PC-9 (cell line): ENCODE measurements around the gene RAB3IL1. TPM values are rescaled to one million over a fixed set of nuclear protein-coding genes. Genes with fewer than 3 reads are reported as not detected.

ENCODE experiments used
- BruUV-seq: library from RNA; stranded (reverse); fragments of 400-500 nt; replicated peaks from 2 replicates; lab custom pipeline; 2021; lab: Mats Ljungman, UMichigan
- CTCF ChIA-PET: fragments of 300-600 bp; sonication (Branson Sonifier 250); formaldehyde crosslinking; loops from one replicate; lab custom pipeline; 2022; ENCODE audit warnings: antibody characterized with exemption; lab: Charles Lee
- POLR2A ChIA-PET: fragments of 300-600 bp; sonication (Branson Sonifier 250); formaldehyde crosslinking; loops from one replicate; lab custom pipeline; 2022; ENCODE audit warnings: antibody characterized with exemption; ENCODE audit not compliant: unreplicated experiment; lab: Charles Lee
- DNase-seq, 2 experiments: peaks; one replicate each; pipeline versions ENCODE4 v3.0.0 to v3.0.0-alpha.2; 2015 to 2022; ENCODE audit warnings: mixed read lengths in 1 of 2
- H2AFZ ChIP-seq: fragments of 200-600 bp; sonication (generic); 2 replicates; pipeline ENCODE4 v1.8.1; 2017; ENCODE audit warnings: antibody characterized with exemption
- H3F3A ChIP-seq: fragments of 200-600 bp; sonication (generic); 2 replicates; pipeline ENCODE4 v1.8.1; 2017; ENCODE audit warnings: antibody characterized with exemption, mild to moderate bottlenecking, low read depth; ENCODE audit not compliant: insufficient read depth
- H3K27ac ChIP-seq: fragments of 200-600 bp; sonication (generic); 2 replicates; pipeline ENCODE4 v1.6.1; 2016; ENCODE audit warnings: mixed run types
- H3K27me3 ChIP-seq: fragments of 200-600 bp; sonication (generic); 2 replicates; pipeline ENCODE4 v1.6.1; 2016; ENCODE audit warnings: low read depth, mixed run types; ENCODE audit not compliant: insufficient read depth
- H3K36me3 ChIP-seq: fragments of 200-600 bp; sonication (generic); 2 replicates; pipeline ENCODE4 v1.6.1; 2016; ENCODE audit warnings: low read depth, mixed run types
- H3K4me1 ChIP-seq: fragments of 200-600 bp; sonication (generic); replicated peaks from 2 replicates; pipeline ENCODE4 v1.6.1; 2016; ENCODE audit warnings: mixed run types; ENCODE audit not compliant: insufficient read depth
- H3K4me2 ChIP-seq: fragments of 200-600 bp; sonication (generic); 2 replicates; pipeline ENCODE4 v1.6.1; 2017; ENCODE audit warnings: mixed run types
- H3K4me3 ChIP-seq: fragments of 200-600 bp; sonication (generic); 2 replicates; pipeline ENCODE4 v1.6.1; 2016; ENCODE audit warnings: mixed run types
- H3K79me2 ChIP-seq: fragments of 200-600 bp; sonication (generic); 2 replicates; pipeline ENCODE4 v1.6.1; 2017; ENCODE audit warnings: low read depth, mixed run types
- H3K9me2 ChIP-seq: fragments of 200-600 bp; sonication (generic); 2 replicates; pipeline ENCODE4 v1.8.1; 2017; ENCODE audit warnings: mild to moderate bottlenecking; ENCODE audit not compliant: insufficient read depth
- H3K9me3 ChIP-seq: fragments of 200-600 bp; sonication (generic); 2 replicates; pipeline ENCODE4 v1.8.1; 2016; ENCODE audit warnings: low read depth; ENCODE audit not compliant: insufficient read depth
- H4K20me1 ChIP-seq: fragments of 200-600 bp; sonication (generic); 2 replicates; pipeline ENCODE4 v1.8.1; 2017; ENCODE audit not compliant: insufficient read depth
- CTCF ChIP-seq: fragments of 200-600 bp; sonication (generic); conservative IDR thresholded peaks from 2 replicates; pipeline ENCODE4 v1.6.1; 2017; ENCODE audit warnings: mixed run types, antibody characterized with exemption, mild to moderate bottlenecking, moderate library complexity
- EZH2 ChIP-seq: fragments of 200-600 bp; sonication (generic); IDR thresholded peaks from 2 replicates; pipeline ENCODE4 v1.8.0; 2017; ENCODE audit warnings: antibody characterized with exemption, low read depth
- intact Hi-C: fragments of 100-400 bp; cut with micrococcal nuclease; formaldehyde crosslinking; loops from one replicate; pipeline ENCODE4 v1.10.0; 2022; ENCODE audit not compliant: unreplicated experiment
- total RNA-seq: library from RNA; stranded (reverse); gene quantifications from 2 replicates; pipeline ENCODE4 v1.2.3, GENCODE V29; 2021

The RAB3IL1 gene
- total RNA-seq, 1 experiment from 2014 or later: 4.4 TPM

- H3K4me3 ChIP-seq: peak overlapping the region; percentile 97
- no peak for TF ChIP-seq CTCF
- TF ChIP-seq EZH2: no peak
- H3K9me2 ChIP-seq: no peaks in the 10 kb centered on the region
- ChIA-PET POLR2A (interaction anchor here (0.6 to 0.7 kb wide), 3 partner anchors 25 to 922 kb away, joined by 3 to 15 read pairs (median 4); no protein-coding TSS in a partner anchor), CTCF (no interaction called here)
- BruUV-seq: no TSS peak
- peak overlapping the region; percentile 99 for H3K4me2 ChIP-seq
- DNase-seq: no peak
- peaks cover 34% of the 10 kb centered on the region for H4K20me1 ChIP-seq
- H3K9me3 ChIP-seq: no peaks in the 10 kb centered on the region
- peaks cover 31% of the 10 kb centered on the region for H3K36me3 ChIP-seq
- H2AFZ ChIP-seq: no peak overlapping the region
- H3K27ac ChIP-seq: peak overlapping the region; percentile 99
- H3K79me2 ChIP-seq: peaks cover 56% of the 10 kb centered on the region
- H3K4me1 ChIP-seq: peaks cover 53% of the 10 kb centered on the region
- intact Hi-C loops: loop anchor here (5.0 kb wide), 1 partner anchor 67 kb away; no protein-coding TSS in a partner anchor
- H3F3A ChIP-seq: peaks cover 85% of the 10 kb centered on the region
- H3K27me3 ChIP-seq: no peaks in the 10 kb centered on the region
Measured at GRCh38 chr11:61964058-61964665, 46.8 kb upstream of the RAB3IL1 start.

GRCh38 chr11:61963282-61964057 is 46.1 kb upstream of the RAB3IL1 start:
- H3K4me2 ChIP-seq: peak overlapping the region; percentile 99
- POLR2A ChIA-PET: interaction anchor here (0.7 kb wide), 1 partner anchor 91 kb away, joined by 4 read pairs; no protein-coding TSS in a partner anchor
- BruUV-seq: no TSS peak
- DNase-seq: peak in 1 of 2 experiments; percentile 81
- peaks cover 85% of the 10 kb centered on the region for H3F3A ChIP-seq
- peaks cover 54% of the 10 kb centered on the region for H3K4me1 ChIP-seq
- peak overlapping the region; percentile 97 for H3K4me3 ChIP-seq
- H3K9me3 ChIP-seq: no peaks in the 10 kb centered on the region
- no peaks in the 10 kb centered on the region for H3K27me3 ChIP-seq
- H4K20me1 ChIP-seq: peaks cover 34% of the 10 kb centered on the region
- TF ChIP-seq EZH2 (no peak), CTCF (no peak)
- H3K36me3 ChIP-seq: peaks cover 31% of the 10 kb centered on the region
- peak overlapping the region; percentile 99 for H3K27ac ChIP-seq
- intact Hi-C loops: loop anchor here (2.0 to 5.0 kb wide), 2 partner anchors 66 to 91 kb away; no protein-coding TSS in a partner anchor
- no peaks in the 10 kb centered on the region for H3K9me2 ChIP-seq
- no peak overlapping the region for H2AFZ ChIP-seq
- CTCF ChIA-PET: no interaction called here
- H3K79me2 ChIP-seq: peaks cover 49% of the 10 kb centered on the region

GRCh38 chr11:61963016-61963281 is 45.6 kb upstream of the RAB3IL1 start:
- Histone ChIP-seq H4K20me1 (peaks cover 34% of the 10 kb centered on the region), H2AFZ (no peak overlapping the region), H3K4me2 (peak overlapping the region; percentile 99), H3K27me3 (no peaks in the 10 kb centered on the region), H3K4me1 (peaks cover 59% of the 10 kb centered on the region), H3K4me3 (no peak overlapping the region), H3K79me2 (peaks cover 44% of the 10 kb centered on the region), H3K27ac (peak overlapping the region; percentile 99), H3K9me3 (no peaks in the 10 kb centered on the region), H3F3A (peaks cover 84% of the 10 kb centered on the region), H3K36me3 (peaks cover 31% of the 10 kb centered on the region), H3K9me2 (no peaks in the 10 kb centered on the region)
- ChIA-PET POLR2A (no interaction called here), CTCF (no interaction called here)
- intact Hi-C loops: loop anchor here (2.0 to 5.0 kb wide), 2 partner anchors 66 to 92 kb away; no protein-coding TSS in a partner anchor
- peak in 1 of 2 experiments; percentile 65 for DNase-seq
- BruUV-seq: no TSS peak
- TF ChIP-seq EZH2 (no peak), CTCF (no peak)
